Epidermal melanocyte (primary cell): ENCODE data around the gene FAR2.
"Not testable (repeated sequence)": the region's sequence is repeated elsewhere in the genome, so short reads cannot be mapped to it uniquely, and the experiment has no call there.

ENCODE experiments used
- DNase-seq: peaks from one replicate; pipeline ENCODE4 v3.0.0; 2011; ENCODE audit warnings: low spot score; ENCODE audit not compliant: insufficient read length

The FAR2 gene

DNA sequence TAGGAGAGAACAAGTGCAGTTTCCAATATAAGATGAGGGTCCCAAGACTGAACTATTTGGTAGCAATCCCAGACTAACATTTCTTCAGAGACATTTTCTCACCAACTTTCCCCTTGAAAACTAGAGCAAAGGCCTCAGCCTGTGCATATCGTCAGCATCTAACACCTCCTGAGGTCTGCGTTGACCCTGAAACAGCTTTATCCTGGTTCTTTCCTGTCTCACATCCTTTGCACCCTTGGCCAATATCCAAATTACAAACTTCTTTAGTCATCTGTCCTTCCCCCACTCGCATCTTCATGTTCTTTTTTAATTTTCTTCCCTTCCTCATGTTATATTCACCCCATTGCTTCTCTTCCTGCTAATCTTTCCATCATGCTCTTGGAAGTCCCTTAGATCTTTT lies 83.0 kb downstream of the FAR2 start:
- no peak for DNase-seq

DNA sequence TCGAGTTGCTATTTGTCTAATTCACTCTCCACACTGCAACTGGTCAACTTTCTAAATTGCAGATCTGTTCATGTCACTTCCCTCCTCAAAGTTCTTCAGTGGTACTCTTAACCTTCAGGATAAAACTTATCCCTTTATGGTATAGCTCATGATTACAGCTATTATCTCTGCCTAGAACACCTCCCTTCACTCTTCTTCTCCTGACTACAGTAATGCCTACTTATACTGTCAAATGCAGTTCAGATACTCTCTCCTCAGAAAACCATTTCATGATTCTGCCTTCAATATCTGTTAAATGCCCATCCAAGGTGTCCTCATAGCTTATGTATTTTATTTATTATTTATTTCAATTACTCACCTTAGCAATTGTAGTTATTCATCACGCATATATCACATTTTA lies 85.5 kb downstream of the FAR2 start:
- no peak for DNase-seq

DNA sequence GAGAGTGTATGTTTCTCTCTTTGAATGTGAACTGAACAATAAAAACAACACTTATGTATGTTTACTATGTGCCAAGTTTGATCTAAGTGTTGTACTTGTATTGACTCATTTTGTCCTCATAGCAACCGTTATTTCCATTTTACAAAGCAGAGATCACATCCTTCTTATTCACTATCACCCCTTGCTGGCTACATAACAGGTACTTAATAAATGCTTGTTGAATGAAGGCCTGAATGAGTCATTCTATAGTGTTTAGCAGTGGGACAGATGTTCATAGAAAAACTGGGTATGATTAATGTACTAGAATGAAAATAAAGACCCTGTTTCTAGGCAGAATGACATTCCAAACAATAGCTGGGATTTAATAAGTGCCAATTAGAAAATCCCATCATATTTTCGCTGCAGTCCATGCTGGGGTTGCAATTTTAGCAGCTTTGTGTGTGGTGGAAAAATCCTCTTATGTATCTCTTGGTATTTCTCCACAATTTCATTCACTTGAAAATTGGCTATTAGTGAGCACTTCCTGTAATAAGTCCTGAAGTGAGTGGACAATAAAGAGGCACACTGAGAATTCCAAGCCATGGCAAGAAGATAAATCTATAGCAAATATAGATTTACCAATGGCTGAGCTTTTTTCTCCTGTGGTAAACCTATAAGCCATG lies 86.0 kb downstream of the FAR2 start:
- no peak for DNase-seq

DNA sequence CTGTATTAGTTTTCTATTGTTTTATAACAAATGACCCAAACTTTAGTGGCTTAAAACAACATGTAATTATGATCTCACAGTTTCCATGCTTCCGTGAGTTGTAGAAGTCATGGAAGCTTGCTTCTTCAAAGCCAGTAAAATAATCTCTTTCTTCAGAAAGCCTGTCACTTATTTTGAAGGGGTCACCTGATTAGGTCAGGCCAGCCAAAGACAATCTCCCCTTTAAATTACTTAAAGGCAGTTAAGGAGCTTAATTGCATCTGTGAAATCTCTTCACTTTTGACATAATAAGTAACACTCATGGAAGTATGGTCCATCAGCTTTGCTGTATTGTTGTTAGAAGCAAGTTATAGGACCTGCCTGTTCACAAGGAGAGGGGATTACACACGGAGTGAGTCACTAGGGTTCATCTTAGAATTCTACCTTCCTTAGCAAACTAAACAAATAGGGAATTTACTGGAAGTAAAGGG lies 89.8 kb downstream of the FAR2 start:
- no peak for DNase-seq

DNA sequence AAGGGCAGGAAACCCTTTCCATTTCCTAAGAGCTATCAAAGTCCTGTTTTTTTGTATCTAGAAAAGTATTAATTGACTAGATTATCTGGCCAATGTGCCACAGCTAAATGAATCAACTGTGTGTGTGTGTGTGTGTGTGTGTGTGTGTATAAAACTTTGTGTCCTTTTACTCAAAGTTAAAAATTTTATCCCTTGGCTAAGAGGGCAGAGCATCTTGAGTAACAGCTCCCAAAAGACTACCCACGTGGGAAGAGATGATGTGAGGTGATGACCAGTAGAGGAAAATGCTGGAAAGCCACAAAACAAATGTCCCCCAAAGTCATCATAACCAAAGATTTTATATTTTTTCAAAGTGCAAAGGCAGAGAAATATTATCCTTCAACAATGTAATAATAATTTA lies 90.3 kb downstream of the FAR2 start:
- no peak for DNase-seq

DNA sequence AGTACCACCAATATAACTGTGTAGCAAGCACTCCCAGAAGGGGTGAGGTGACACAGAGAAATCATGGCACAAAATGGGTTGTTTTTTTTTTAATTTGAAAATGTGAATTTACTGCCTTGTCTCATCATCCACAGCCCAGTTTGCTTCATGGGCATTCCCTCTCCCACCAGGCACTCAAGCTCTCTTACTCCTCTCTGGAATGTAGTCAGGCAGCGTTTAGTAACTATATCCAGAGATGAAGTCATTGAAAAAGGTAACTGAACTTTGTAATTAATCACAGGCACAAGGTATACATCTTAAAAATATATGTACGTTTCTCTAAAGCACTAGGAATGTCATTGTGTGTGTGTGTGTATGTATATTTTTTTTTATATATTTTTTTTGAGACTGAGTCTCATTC lies 91.4 kb downstream of the FAR2 start:
- no peak for DNase-seq

DNA sequence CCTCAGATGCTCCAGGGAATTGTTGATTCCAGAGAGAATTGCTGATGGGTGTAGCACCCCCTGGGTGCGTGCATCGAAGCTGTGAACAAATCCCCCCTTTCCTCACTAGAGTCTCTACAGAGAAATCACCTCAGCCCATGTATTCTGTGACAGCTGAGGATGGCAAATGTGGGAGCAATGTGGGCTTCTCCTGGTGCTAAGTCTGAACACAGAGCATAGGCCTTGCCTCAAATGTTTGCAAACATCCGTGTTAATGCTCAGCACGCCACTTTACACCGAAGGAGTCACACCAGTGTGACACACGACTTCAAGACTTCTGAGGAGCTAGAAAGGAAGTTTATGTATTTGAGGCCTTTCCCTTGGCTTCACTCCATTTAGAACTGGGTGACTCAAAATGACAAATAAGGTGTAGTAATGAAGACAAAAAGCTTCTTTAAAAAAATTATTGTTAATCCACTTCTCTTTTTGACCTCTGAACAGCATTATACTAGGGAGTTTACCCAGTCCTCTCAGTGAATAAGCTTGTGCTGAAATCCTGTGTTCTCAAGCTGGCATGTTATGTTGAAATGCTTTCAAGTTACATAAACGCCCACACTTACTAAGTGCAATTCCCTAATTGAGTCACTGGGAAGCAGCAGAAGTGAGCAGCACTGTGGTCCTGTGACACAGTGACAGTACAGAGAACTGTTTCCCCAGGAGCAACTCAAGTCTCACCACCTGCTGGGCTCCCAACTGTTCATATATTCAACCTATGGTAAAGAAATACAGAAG lies 92.9 kb downstream of the FAR2 start:
- DNase-seq = no peak

DNA sequence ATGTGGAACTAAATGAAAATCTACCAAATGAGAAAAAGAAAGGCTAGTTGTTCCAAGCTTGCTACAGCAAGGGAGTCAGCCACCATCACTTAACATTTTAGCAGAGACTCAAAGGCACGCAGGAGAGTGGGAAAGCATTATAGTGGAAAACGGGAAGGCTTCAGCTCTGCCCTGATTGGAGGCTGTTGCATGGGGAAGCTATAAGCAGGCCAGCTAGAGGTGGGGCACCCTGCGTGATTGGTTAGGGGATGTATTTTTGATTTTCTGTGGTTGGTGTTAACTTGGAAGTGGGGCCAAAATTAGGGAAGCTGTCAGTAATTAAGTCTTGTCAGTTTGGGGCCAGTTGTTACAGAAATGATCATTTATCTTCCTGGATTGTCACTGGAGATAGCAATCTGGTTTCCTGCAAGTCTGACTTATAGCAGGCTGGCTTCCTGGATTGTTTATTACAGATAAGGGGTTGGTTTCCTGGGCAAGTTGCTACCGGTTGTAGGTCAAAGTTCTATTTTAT lies 93.9 kb downstream of the FAR2 start:
- DNase-seq = no peak

DNA sequence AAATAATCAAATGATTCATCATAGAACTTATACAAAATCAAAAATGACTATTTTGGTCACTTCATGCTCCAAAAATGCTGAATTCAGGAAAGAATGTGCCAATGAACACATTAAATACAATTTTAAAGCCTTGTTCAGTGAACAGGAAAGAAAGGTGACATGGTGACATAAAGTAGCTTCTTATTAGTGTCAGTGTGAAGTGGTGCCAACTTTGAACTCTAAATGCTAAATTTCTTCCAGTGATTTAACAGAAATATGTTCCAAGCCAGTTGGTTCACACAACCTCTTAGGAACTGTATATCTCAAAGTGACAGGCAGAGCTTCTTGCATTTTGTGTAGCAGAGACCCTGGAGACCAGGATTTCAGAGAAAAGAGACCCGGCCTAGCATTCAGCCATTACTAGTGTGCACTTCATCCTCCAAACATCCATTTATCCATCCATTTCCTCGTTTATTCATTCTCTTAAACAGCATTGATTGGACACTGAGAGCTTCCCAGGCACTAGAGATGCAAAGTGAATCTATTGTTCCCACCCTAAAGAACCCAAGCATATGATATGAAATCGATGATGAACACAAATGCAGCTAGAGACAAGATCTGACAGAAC lies 95.2 kb downstream of the FAR2 start:
- DNase-seq = no peak

DNA sequence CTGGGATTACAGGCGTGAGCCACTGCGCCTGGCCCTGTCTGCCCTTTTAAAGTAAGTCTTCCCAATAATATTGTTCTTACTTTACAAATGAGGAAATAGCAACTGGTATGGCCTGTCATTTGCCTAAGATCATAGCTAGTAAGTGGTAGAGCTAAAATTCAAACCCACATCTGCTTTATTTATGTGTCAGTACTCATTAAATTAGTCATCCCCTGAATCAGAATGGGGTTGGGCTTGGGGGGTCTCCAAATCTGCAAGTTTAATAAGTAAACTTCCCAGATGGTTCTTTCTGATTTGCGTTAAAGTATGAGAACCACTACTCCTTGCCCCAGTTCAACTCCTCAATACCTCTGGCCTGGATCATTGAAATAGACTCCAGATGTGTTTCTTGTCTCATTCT lies 96.2 kb downstream of the FAR2 start:
- DNase-seq = no peak

DNA sequence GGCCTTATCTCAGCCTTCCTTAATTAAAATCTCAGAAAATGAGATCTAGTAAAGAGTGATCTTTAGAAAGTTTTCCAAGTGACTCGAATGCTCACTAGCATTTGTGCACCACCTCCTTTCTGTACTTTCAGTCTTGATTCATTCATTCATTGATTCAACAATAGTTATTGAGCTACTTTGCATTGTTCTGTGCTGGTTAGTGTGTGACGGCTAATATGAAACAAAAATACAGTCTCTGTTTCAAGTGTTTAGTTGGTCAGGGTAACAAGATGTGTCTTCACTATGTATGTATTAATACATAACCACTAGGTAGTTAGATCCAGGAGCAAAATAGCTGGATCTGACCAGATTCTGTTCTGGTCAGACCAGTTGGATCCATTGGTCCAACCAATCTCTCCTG lies 100.9 kb downstream of the FAR2 start:
- DNase-seq = no peak

DNA sequence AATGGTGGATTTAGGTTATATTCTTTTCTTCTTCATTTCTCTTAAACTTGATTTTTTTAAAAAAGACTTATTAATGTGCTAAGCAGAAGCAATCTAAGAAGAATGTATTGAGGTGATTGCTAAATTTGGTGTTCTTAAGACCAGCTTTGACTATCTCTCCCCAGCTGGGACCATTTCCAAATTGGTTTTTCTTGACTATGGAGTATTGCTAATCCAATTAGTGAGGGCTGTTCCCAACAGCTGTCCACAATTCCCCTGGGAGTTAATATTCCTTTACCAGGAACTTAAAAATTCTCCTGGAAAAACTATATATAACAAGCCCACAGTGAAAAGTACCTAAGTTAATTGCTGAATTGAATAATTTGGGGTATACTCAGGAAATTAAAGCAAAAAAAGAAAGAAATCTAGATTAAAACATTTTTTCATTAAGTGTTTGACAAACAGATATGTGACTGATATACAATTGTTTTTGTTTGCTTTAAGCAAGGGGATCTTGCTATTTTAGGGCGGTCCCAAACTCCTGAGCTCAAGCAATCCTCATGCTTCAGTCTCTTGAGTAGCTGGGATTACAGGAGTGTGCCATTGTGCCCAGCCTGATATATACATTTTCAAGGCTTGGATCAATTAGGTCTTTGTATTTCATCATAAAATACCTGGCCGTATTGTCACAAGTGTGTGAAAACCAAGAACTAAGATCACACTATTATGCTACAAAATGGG lies 105.0 kb downstream of the FAR2 start:
- no peak for DNase-seq

DNA sequence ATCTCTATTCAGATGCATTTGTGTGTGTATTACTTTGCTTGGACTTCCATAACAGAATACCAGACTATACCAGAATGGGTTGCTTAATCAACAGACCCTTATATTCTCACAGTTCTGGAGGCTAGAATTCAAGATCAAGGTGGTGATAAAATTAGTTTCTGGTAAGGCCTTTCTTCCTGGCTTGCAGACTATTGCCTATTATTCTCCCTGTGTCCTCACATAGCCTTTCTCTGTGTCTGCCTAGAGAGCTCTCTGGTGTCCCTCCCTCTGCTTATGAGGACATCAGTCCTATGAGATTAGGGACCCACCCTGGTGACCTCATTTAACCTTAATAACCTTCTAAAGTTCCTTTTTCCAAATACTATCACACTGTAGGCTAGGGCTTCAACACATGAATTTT lies 106.0 kb downstream of the FAR2 start:
- no peak for DNase-seq

DNA sequence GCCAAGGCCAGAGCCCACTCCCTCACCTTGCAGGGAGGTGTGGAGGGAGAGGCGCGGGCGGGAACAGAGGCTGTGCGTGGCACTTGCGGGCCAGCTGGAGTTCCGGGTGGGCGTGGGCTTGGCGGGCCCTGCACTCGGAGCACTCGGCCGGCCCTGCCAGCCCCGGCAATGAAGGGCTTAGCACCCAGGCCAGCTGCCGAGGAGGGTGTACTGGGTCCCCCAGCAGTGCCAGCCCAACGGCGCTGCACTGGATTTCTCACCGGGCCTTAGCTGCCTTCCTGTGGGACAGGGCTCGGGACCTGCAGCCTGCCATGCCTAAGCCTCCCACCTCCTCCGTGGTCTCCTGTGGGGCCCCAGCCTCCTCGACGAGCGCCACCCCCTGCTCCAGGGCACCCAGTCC lies 107.5 kb downstream of the FAR2 start:
- no peak for DNase-seq

DNA sequence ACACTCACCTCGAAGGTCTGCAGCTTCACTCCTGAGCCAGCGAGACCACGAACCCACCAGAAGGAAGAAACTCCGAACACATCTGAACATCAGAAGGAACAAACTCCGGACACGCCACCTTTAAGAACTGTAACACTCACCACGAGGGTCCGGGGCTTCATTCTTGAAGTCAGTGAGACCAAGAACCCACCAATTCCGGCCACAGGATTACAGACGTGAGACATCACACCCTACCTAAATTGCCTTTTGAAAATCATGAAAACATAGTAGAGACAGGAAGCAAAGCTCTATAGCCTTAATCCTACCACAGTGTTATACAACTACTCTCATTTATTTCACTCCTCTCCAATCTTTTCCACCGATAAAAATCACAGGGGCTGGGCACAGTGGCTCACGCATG lies 108.6 kb downstream of the FAR2 start:
- DNase-seq = not testable (repeated sequence)

DNA sequence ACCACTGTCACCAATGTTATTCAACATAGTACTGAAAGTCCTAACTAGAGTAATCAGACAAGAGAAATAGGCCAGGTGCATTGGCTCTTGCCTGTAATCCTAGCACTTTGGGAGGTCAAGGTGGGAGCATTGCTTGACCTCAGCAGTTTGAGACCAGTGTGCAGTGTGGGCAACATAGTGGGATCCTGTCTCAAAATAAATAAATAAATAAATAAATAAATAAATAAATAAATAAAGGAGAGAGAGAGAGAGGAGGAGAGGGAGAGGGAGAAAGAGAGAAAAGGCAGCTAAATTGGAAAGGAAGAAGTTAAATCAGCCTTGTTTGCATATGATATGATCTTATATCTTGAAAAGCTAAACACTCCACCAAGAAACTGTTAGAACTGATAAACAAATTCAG lies 115.3 kb downstream of the FAR2 start:
- no peak for DNase-seq

DNA sequence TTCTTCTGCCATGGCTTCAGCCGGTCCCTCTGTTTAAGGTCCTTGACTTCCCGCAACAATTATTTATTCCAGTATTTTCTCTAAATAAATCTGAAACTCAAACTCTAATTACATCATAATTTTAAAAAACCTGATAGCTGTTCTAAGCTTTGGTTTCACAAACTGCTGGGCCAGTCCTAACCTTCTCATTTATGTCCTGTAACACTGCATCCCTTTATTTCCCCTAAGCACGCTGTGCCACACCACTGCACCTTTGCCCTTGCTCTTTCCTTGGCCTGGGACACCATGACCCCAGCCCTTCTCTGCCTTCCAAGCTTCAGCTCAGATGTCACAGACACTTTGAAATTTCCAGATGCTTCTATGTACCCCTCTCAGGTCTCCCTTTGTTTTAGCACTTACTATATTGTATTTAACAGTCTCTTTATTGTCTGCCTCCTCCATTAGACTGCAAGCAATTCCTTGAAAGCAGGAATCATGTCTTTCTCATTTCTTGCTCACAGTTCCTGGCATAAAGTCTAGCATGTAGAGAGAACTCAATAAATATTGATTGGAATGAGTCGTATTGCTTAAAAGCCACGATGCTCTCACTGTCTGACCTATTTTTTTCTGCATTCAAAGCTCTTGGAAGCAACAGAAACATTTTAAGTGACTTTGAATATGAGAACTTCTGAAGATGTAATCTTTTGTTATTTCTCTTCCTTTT lies 120.8 kb downstream of the FAR2 start:
- DNase-seq = no peak

DNA sequence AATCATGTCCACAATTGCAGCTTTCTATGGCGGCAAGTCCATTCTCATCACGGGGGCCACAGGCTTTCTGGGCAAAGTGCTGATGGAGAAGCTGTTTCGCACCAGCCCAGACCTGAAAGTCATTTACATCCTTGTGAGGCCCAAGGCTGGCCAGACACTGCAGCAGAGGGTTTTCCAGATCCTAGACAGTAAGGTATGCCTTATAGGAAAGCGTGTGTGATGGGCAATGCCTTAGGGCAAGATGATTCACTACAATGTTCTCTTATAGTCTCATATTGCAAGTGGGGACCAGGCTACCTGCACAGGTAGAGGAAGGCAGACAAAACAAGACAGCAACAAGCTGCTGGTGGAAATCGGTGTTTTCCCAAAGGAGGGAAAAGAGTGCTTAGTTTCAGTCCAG lies 121.4 kb downstream of the FAR2 start:
- DNase-seq = no peak

DNA sequence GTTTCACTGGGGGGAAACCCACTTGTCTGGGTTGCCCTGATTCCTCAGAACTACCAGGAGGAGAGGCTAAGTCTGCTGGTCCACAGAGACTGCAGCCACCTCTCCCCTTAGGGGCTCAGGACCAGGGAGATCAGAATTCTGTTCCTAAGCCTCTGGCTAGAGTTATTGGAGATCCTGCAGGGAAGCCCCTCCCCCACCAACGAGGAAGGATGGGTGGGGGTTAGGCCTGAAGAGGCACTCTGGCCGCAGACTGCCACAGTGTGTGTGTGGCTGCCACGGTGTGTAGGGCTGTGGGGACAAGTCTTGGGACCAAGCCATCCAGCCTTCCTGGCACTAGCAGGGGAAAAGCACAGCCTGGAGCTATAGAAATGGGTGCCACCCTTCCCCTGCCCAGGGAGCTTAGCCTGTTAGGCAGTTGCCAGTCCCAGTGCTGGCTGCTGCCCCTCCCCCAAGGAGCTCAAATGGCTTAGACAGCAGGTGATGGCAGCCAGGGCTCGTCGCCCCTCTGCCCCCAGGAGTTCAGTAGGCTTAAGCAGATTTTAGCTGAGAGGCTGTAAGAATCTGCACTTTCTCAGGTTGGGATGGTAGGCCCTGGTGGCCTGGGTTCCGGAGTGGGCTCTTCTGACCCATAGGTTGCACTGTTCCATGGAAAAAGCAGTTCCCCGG lies 124.2 kb downstream of the FAR2 start:
- no peak for DNase-seq

DNA sequence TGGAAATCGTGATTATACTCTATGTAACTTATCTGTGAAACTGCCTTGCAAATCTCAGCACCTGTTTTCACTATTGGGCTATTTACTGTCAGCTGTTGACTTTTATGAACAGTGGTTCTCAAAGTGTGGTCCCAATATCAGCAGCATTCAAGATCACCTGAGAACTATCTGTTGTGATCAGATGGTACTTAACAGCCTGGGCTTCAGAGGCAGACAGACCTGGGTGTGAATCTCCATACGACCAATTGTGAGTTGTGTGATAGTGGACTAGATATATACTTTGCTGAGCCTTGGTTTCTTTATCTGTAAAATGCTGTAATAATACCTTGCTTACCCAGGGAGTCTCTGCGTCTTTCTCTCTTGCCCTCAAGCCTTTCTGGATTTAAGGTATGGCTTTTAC lies 126.8 kb downstream of the FAR2 start:
- DNase-seq = no peak

DNA sequence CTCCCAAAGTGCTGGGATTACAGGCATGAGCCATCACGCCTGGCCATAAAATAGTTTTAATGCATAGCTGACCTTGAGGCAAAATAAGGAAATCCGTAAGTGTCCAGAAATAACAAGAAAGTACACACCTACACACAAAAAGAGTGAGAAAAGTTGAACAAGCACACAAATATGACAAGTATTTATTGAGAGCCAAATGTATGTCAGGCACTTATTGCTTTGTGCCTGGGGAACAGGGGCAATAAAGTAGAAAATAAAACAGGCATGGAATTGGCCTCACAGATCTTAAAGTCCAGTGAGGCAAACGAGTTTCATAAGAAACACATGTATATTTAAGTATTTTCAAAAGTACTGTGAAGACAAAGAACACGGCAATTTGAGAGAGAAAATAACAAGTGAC lies 128.2 kb downstream of the FAR2 start:
- DNase-seq = no peak
